Measurements from ENCODE around the gene LIMK1.

GRCh38 chr7:74039337-74039736, 44.3 kb upstream of the LIMK1 start:
- TF ChIP-seq CTCF (IDR thresholded peaks at IDR 0.05): no peak
- no peak for TF ChIP-seq EP300 (IDR thresholded peaks at IDR 0.05)
